ENCODE data around the gene DCLK1. TPM values are rescaled to one million over a fixed set of nuclear protein-coding genes. Genes with fewer than 3 reads are reported as not detected.

DCLK1 gene
- total and polyA plus RNA-seq, 2 donors (not counting 1 experiment from before 2014, with no cell fraction given), result 0.56 to 6.3 TPM

DNA sequence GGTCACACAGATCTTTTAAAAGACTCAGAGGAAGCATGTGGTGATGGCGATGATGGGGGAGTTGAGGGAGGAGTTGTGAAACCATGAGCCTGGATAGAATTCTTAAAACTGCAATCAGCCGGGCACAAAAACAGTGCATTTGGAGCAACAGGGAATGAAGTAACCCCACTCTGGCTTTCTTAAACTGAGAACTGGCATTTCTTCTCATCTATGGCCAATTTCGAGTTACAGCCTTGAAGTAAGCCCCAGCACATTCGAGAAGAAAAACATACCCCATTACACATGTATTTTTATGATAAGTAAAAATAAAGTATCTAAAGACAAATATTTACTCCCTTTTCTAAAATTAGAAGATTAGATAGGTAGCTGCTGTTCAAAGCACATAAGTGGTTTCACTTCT lies 70.1 kb downstream of the DCLK1 start:
- no peak overlapping the region for H3K27ac ChIP-seq (ENCODE audit: insufficient read depth, low read length)
- no peak overlapping the region for H3K4me3 ChIP-seq (replicated peaks in 1 of 4; ENCODE audit: control extremely low read depth in 1 of 4, insufficient read depth in 1 of 4, low read depth in 3 of 4, low read length in 4 of 4)
- H3K27me3 ChIP-seq (ENCODE audit: control insufficient read depth, insufficient read depth, low read length), result no peaks in the 10 kb centered on the region
- H3K36me3 ChIP-seq (ENCODE audit: control insufficient read depth, insufficient read depth, low read length), result no peaks in the 10 kb centered on the region
- no peak overlapping the region for H3K4me2 ChIP-seq (ENCODE audit: extremely low read depth, insufficient read depth, low read length)
- H3K4me1 ChIP-seq (ENCODE audit: control insufficient read depth, extremely low read depth, insufficient read depth, low read length), result no peaks in the 10 kb centered on the region
- H3K79me2 ChIP-seq (ENCODE audit: control insufficient read depth, insufficient read depth, low read length), result no peaks in the 10 kb centered on the region
- DNase-seq (ENCODE audit: low read depth in 2 of 2), result no peak
- H2AFZ ChIP-seq (ENCODE audit: low read length), result no peak overlapping the region
- H4K20me1 ChIP-seq (ENCODE audit: control insufficient read depth, extremely low read depth, insufficient read depth, low read length), result no peaks in the 10 kb centered on the region
- no peak overlapping the region for H3K9ac ChIP-seq (ENCODE audit: insufficient read depth, low read length)
- H3K9me3 ChIP-seq (ENCODE audit: control insufficient read depth, insufficient read depth, low read depth, low read length), result no peaks in the 10 kb centered on the region
- no peak for TF ChIP-seq EZH2 (IDR thresholded peaks at IDR 0.05; ENCODE audit: low read length, missing control alignments)
- TF ChIP-seq, protein P1, sequence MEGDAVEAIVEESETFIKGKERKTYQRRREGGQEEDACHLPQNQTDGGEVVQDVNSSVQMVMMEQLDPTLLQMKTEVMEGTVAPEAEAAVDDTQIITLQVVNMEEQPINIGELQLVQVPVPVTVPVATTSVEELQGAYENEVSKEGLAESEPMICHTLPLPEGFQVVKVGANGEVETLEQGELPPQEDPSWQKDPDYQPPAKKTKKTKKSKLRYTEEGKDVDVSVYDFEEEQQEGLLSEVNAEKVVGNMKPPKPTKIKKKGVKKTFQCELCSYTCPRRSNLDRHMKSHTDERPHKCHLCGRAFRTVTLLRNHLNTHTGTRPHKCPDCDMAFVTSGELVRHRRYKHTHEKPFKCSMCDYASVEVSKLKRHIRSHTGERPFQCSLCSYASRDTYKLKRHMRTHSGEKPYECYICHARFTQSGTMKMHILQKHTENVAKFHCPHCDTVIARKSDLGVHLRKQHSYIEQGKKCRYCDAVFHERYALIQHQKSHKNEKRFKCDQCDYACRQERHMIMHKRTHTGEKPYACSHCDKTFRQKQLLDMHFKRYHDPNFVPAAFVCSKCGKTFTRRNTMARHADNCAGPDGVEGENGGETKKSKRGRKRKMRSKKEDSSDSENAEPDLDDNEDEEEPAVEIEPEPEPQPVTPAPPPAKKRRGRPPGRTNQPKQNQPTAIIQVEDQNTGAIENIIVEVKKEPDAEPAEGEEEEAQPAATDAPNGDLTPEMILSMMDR (conservative IDR thresholded peaks at IDR 0.05 in 1 of 2, IDR thresholded peaks at IDR 0.05 in 1 of 2; ENCODE audit: low read depth in 1 of 2, low read length in 2 of 2), result no peak

DNA sequence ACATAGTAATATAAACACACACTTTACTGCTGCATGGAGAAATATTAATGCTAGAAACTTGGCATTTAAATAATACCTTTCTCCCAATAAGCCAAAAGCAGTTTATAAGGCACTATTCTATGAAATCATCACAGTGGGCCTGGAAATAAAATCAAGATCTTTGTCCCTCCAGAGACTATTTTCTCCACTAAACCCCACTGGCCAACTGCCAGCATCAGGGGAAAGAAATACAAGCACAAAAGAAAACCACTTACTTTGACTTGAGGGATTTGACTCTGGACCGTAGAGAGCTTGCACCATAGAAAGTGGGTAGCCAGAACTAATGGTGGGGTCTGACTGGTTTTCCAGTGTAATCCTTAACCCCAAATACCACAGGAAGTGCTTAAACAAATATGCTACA lies 71.9 kb downstream of the DCLK1 start:
- H3K4me3 ChIP-seq (replicated peaks in 1 of 4; ENCODE audit: control extremely low read depth in 1 of 4, insufficient read depth in 1 of 4, low read depth in 3 of 4, low read length in 4 of 4), result no peak overlapping the region
- no peak overlapping the region for H3K9ac ChIP-seq (ENCODE audit: insufficient read depth, low read length)
- no peaks in the 10 kb centered on the region for H3K36me3 ChIP-seq (ENCODE audit: control insufficient read depth, insufficient read depth, low read length)
- TF ChIP-seq EZH2 (IDR thresholded peaks at IDR 0.05; ENCODE audit: low read length, missing control alignments), result no peak
- TF ChIP-seq, protein P1 (conservative IDR thresholded peaks at IDR 0.05 in 1 of 2, IDR thresholded peaks at IDR 0.05 in 1 of 2; ENCODE audit: low read depth in 1 of 2, low read length in 2 of 2), result no peak
- H3K79me2 ChIP-seq (ENCODE audit: control insufficient read depth, insufficient read depth, low read length), result no peaks in the 10 kb centered on the region
- H3K27ac ChIP-seq (ENCODE audit: insufficient read depth, low read length), result no peak overlapping the region
- no peaks in the 10 kb centered on the region for H3K9me3 ChIP-seq (ENCODE audit: control insufficient read depth, insufficient read depth, low read depth, low read length)
- H3K4me2 ChIP-seq (ENCODE audit: extremely low read depth, insufficient read depth, low read length), result no peak overlapping the region
- DNase-seq (ENCODE audit: low read depth in 2 of 2), result no peak
- H3K4me1 ChIP-seq (ENCODE audit: control insufficient read depth, extremely low read depth, insufficient read depth, low read length), result no peaks in the 10 kb centered on the region
- H4K20me1 ChIP-seq (ENCODE audit: control insufficient read depth, extremely low read depth, insufficient read depth, low read length), result no peaks in the 10 kb centered on the region
- H3K27me3 ChIP-seq (ENCODE audit: control insufficient read depth, insufficient read depth, low read length), result no peaks in the 10 kb centered on the region
- no peak overlapping the region for H2AFZ ChIP-seq (ENCODE audit: low read length)

- no peaks in the 10 kb centered on the region for H3K4me1 ChIP-seq (ENCODE audit: control insufficient read depth, extremely low read depth, insufficient read depth, low read length)
- H2AFZ ChIP-seq (ENCODE audit: low read length), result no peak overlapping the region
- TF ChIP-seq, protein P1 (conservative IDR thresholded peaks at IDR 0.05 in 1 of 2, IDR thresholded peaks at IDR 0.05 in 1 of 2; ENCODE audit: low read depth in 1 of 2, low read length in 2 of 2), result no peak
- no peak for TF ChIP-seq EZH2 (IDR thresholded peaks at IDR 0.05; ENCODE audit: low read length, missing control alignments)
- no peak overlapping the region for H3K9ac ChIP-seq (ENCODE audit: insufficient read depth, low read length)
- H3K27ac ChIP-seq (ENCODE audit: insufficient read depth, low read length), result no peak overlapping the region
- H3K79me2 ChIP-seq (ENCODE audit: control insufficient read depth, insufficient read depth, low read length), result no peaks in the 10 kb centered on the region
- no peak overlapping the region for H3K4me2 ChIP-seq (ENCODE audit: extremely low read depth, insufficient read depth, low read length)
- no peak for DNase-seq (ENCODE audit: low read depth in 2 of 2)
- H4K20me1 ChIP-seq (ENCODE audit: control insufficient read depth, extremely low read depth, insufficient read depth, low read length), result no peaks in the 10 kb centered on the region
- no peaks in the 10 kb centered on the region for H3K27me3 ChIP-seq (ENCODE audit: control insufficient read depth, insufficient read depth, low read length)
- H3K9me3 ChIP-seq (ENCODE audit: control insufficient read depth, insufficient read depth, low read depth, low read length), result no peaks in the 10 kb centered on the region
- H3K4me3 ChIP-seq (replicated peaks in 1 of 4; ENCODE audit: control extremely low read depth in 1 of 4, insufficient read depth in 1 of 4, low read depth in 3 of 4, low read length in 4 of 4), result no peak overlapping the region
- no peaks in the 10 kb centered on the region for H3K36me3 ChIP-seq (ENCODE audit: control insufficient read depth, insufficient read depth, low read length)
Measured at GRCh38 chr13:36058116-36058515, 73.1 kb downstream of the DCLK1 start.
